ENCODE measurements around the gene PODN.

The PODN gene

GRCh38 chr1:53022179-53022578, 39.8 kb upstream of the PODN start:
- intact Hi-C loops (cut with DNase I; ENCODE audit: low total_unique reads) = no loop called here
- Histone ChIP-seq H3K27ac (no peak overlapping the region), H3K4me1 (peaks cover 0 to 12% (median 2%) of the 10 kb centered on the region in 4 donors), H3K4me3 (no peak overlapping the region), H3K27me3 (no peaks in the 10 kb centered on the region), H3K9me3 (no peaks in the 10 kb centered on the region), H3K36me3 (no peaks in the 10 kb centered on the region)
- TF ChIP-seq, protein P1, sequence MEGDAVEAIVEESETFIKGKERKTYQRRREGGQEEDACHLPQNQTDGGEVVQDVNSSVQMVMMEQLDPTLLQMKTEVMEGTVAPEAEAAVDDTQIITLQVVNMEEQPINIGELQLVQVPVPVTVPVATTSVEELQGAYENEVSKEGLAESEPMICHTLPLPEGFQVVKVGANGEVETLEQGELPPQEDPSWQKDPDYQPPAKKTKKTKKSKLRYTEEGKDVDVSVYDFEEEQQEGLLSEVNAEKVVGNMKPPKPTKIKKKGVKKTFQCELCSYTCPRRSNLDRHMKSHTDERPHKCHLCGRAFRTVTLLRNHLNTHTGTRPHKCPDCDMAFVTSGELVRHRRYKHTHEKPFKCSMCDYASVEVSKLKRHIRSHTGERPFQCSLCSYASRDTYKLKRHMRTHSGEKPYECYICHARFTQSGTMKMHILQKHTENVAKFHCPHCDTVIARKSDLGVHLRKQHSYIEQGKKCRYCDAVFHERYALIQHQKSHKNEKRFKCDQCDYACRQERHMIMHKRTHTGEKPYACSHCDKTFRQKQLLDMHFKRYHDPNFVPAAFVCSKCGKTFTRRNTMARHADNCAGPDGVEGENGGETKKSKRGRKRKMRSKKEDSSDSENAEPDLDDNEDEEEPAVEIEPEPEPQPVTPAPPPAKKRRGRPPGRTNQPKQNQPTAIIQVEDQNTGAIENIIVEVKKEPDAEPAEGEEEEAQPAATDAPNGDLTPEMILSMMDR (IDR thresholded peaks at IDR 0.05) = no peak
- no peak for DNase-seq

DNA sequence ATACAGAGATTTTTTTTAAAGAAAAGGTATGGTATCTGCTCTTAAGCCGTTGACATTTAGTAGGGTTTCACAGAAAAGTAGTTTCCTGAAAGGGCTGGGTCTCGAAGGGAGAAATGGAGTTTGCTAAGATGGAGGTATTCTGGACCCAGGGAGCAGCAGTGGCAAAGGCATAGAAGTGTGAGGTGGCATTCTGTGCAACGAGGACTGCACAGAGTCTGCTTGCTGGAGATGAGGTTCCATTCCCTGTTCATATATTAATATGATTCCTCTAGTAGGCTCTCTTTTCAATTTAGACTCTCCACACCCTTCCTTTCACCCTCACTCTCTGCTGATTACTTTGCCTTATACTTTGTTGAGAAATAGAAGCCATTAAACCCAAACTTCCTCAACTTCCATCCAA, 38.5 kb upstream of the PODN start:
- Histone ChIP-seq H3K4me1 (peaks cover 0 to 12% (median 2%) of the 10 kb centered on the region in 4 donors), H3K36me3 (peaks cover 0 to 2% (median 0%) of the 10 kb centered on the region in 3 donors), H3K27me3 (no peaks in the 10 kb centered on the region), H3K9me3 (no peaks in the 10 kb centered on the region), H3K27ac (no peak overlapping the region), H3K4me3 (no peak overlapping the region)
- TF ChIP-seq, protein P1 (IDR thresholded peaks at IDR 0.05) = no peak
- intact Hi-C loops (cut with DNase I; ENCODE audit: low total_unique reads) = no loop called here
- DNase-seq = no peak

DNA sequence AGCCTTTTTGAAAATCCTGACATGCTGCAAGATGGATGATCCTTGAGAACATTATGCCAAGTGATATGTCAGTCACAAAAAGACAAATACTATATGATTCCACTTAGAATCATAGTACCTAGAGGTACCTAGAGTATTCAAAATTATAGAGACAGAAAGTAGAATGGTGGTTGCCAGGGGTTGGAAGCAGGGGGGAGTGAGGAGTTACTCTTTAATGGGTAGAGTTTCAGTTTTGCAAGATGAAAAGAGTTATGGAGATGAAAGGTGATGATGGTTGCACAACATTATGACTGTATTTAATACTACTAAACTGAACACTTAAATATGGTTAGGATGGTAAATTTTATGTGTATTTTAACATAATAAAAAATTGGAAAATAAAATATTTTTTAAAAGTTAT, 37.9 kb upstream of the PODN start:
- intact Hi-C loops (cut with DNase I; ENCODE audit: low total_unique reads) = no loop called here
- H3K27ac ChIP-seq = no peak overlapping the region
- no peak overlapping the region for H3K4me3 ChIP-seq
- TF ChIP-seq, protein P1 (IDR thresholded peaks at IDR 0.05) = no peak
- H3K27me3 ChIP-seq = no peaks in the 10 kb centered on the region
- H3K4me1 ChIP-seq = peaks cover 0 to 12% (median 2%) of the 10 kb centered on the region in 4 donors
- no peak for DNase-seq
- no peaks in the 10 kb centered on the region for H3K9me3 ChIP-seq
- peaks cover 1 to 8% (median 5%) of the 10 kb centered on the region in 3 donors for H3K36me3 ChIP-seq

DNA sequence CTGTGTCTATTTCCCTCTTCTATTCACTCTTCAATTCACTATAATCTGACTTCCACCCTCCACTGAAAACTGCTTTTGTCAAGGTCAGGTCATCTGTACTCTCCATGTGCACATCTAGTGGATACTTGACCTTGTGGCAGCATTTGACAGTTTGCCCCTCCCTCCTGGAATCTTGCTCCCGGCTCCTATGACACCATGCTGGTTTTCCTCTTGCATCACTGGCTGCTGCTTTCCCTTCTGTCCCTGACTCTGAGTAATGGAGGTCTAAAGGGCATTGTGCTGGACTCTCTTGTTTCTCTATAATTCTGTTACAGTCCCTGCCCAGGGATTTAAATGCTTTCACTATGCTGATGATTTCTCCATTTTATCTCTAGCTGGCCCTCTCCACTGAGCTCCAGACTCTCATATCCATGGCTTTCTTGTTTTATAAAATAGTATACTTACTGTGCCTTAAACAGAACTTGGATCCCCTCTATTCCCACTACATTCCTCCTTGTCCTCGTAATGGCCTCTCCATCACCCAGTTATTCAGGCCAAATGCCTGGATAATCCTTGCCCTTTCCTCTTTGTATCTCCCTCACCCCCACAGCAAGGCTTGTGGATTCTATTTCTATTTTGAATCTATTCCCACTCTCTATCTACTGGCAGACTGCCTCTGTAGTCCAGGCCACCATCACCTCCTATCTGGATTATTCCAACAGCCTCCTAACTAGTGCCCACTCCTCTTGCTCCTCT, 36.8 kb upstream of the PODN start:
- Histone ChIP-seq H3K9me3 (no peaks in the 10 kb centered on the region), H3K4me1 (peaks cover 0 to 12% (median 2%) of the 10 kb centered on the region in 4 donors)

GRCh38 chr1:53025769-53026112, 36.3 kb upstream of the PODN start:
- peaks cover 7 to 14% (median 12%) of the 10 kb centered on the region in 3 donors for H3K36me3 ChIP-seq
- no peak for DNase-seq
- H3K4me3 ChIP-seq = no peak overlapping the region
- TF ChIP-seq, protein P1 (IDR thresholded peaks at IDR 0.05) = no peak
- intact Hi-C loops (cut with DNase I; ENCODE audit: low total_unique reads) = no loop called here
- H3K27ac ChIP-seq = peak overlapping the region in 1 of 2 donors; percentile 29
- H3K4me1 ChIP-seq = peaks cover 0 to 12% (median 2%) of the 10 kb centered on the region in 4 donors
- H3K27me3 ChIP-seq = no peaks in the 10 kb centered on the region
- no peaks in the 10 kb centered on the region for H3K9me3 ChIP-seq

More for the DNA sequence above, 36.8 kb upstream of the PODN start:
- Histone ChIP-seq H3K27me3 (no peaks in the 10 kb centered on the region), H3K27ac (peak overlapping the region in 1 of 2 donors; percentile 29), H3K4me3 (no peak overlapping the region), H3K36me3 (peaks cover 7 to 14% (median 12%) of the 10 kb centered on the region in 3 donors)
- DNase-seq = peak; percentile 67 to 72
- TF ChIP-seq, protein P1 (IDR thresholded peaks at IDR 0.05) = no peak
- intact Hi-C loops (cut with DNase I; ENCODE audit: low total_unique reads) = no loop called here
